H1 (cell line): ENCODE measurements around the gene DIP2C. TPM values are rescaled to one million over a fixed set of nuclear protein-coding genes. Genes with fewer than 3 reads are reported as not detected.

Source experiments
- BCL11A ChIP-seq, 2 experiments: IDR thresholded peaks; one replicate each; pipeline ENCODE4 v1.6.1; 2011; ENCODE audit warnings: low read depth in 2 of 2, low read length in 2 of 2, mild to moderate bottlenecking in 2 of 2
- EGR1 ChIP-seq: IDR thresholded peaks from 2 replicates; pipeline ENCODE4 v1.6.1; 2011; ENCODE audit warnings: low read depth, low read length, borderline replicate concordance
- JUN ChIP-seq: IDR thresholded peaks from 2 replicates; pipeline ENCODE4 v1.6.1; 2011; ENCODE audit warnings: low read depth, mild to moderate bottlenecking, improper control_type of control experiment, low read length
- KDM1A ChIP-seq: fragments of 200-600, 300-600 bp; sonication (generic); IDR thresholded peaks from 2 replicates; pipeline ENCODE4 v1.7.1; 2016; ENCODE audit warnings: mild to moderate bottlenecking, low read length, borderline replicate concordance
- KDM4A ChIP-seq: IDR thresholded peaks from one replicate; pipeline ENCODE4 v1.7.1; 2012; ENCODE audit warnings: low read depth, mild to moderate bottlenecking, moderate library complexity, low read length, inconsistent platforms; ENCODE audit not compliant: severe bottlenecking
- POLR2A ChIP-seq, 2 experiments: IDR thresholded peaks; 1 replicate in 1 of 2; 2 replicates in 1 of 2; pipeline ENCODE4 v1.6.1; 2011; ENCODE audit warnings: low read depth in 2 of 2, low read length in 2 of 2, mild to moderate bottlenecking in 2 of 2; ENCODE audit errors: control extremely low read depth in 1 of 2
- SAP30 ChIP-seq: fragments of 300-600 bp; sonication (generic); IDR thresholded peaks from 2 replicates; pipeline ENCODE4 v1.7.1; 2012; ENCODE audit warnings: low read length, moderate library complexity, mild to moderate bottlenecking, inconsistent platforms; ENCODE audit not compliant: insufficient read depth, insufficient replicate concordance
- SP4 ChIP-seq: IDR thresholded peaks from 2 replicates; pipeline ENCODE4 v1.6.1; 2012; ENCODE audit warnings: low read length, inconsistent platforms
- SUZ12 ChIP-seq: fragments of 200-600 bp; sonication (generic); IDR thresholded peaks from 2 replicates; pipeline ENCODE4 v1.6.1; 2012; ENCODE audit warnings: mild to moderate bottlenecking, inconsistent platforms, low read length, moderate library complexity, mixed read lengths
- ZNF274 ChIP-seq: IDR thresholded peaks from 2 replicates; pipeline ENCODE4 v1.7.0; 2012; ENCODE audit warnings: low read length, borderline replicate concordance; ENCODE audit errors: extremely low read depth
- polyA plus RNA-seq, 7 experiments: library from polyadenylated mRNA; depleted of rRNA in 3 of 7; stranded (reverse) in 5 of 7; unstranded in 2 of 7; fragments of >200 nt in 5 of 7; fragments of 200-250 nt in 2 of 7; gene quantifications; 1 replicate in 5 of 7; 2 replicates in 1 of 7; 4 replicates in 1 of 7; pipeline versions ENCODE4 v1.2.1 to v1.2.3, GENCODE V29; 2011 to 2013; ENCODE audit warnings: missing spikeins in 2 of 7, mixed read lengths in 2 of 7
- total RNA-seq: library from RNA; stranded (reverse); fragmentation: NEBNext Ultra II Directional; extraction: Animal tissue kit (Norgen Biotek cat#: 25700); gene quantifications from 2 replicates; pipeline ENCODE4 v1.2.1, GENCODE V29; 2021
- TF ChIP-seq, protein P1 (sequence below): fragments of 300-600 bp; sonication (generic); IDR thresholded peaks from 2 replicates; pipeline ENCODE4 v1.7.1; 2012; ENCODE audit warnings: low read length, moderate library complexity, mild to moderate bottlenecking, inconsistent platforms; ENCODE audit not compliant: insufficient replicate concordance

Gene DIP2C
- total and polyA plus RNA-seq, 2 of the 8 experiments (the other 6 are each of a cell fraction or from before 2014, with no cell fraction given): 3.8 to 9.3 TPM

DNA sequence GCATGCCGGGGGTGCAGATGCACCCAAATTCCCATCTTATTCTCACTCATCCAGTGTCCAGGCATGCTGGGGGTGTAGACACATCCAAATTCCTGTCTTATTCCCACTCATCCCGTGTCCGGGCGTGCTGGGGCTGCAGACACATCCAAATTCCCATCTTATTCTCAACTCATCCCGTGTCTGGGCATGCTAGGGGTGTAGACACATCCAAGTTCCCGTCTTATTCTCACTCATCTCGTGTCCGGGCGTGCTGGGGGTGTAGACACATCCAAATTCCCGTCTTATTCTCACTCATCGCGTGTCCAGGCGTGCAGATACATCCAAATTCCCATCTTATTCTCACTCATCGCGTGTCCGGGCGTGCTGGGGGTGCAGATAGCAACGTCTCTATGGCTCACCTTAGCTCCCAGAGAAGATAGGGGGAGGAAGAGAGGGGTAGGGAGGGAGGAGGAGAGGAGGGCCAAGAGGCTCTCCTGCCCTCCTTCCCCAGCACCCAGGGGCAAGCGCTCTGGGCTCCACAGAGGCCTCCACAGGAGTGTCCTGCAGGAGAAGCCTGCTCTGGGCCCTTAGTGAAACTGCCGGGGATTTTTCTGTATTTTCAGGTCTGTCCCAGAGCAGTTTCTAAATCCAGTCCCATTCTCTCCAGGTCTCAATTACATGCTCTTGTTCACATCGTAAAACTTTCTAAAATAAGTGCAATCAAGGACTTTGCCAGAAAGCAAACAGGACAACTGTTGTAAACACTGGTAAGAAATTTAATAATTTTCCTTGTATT lies 210.8 kb downstream of the DIP2C start (continued):
- TF ChIP-seq, protein P1, sequence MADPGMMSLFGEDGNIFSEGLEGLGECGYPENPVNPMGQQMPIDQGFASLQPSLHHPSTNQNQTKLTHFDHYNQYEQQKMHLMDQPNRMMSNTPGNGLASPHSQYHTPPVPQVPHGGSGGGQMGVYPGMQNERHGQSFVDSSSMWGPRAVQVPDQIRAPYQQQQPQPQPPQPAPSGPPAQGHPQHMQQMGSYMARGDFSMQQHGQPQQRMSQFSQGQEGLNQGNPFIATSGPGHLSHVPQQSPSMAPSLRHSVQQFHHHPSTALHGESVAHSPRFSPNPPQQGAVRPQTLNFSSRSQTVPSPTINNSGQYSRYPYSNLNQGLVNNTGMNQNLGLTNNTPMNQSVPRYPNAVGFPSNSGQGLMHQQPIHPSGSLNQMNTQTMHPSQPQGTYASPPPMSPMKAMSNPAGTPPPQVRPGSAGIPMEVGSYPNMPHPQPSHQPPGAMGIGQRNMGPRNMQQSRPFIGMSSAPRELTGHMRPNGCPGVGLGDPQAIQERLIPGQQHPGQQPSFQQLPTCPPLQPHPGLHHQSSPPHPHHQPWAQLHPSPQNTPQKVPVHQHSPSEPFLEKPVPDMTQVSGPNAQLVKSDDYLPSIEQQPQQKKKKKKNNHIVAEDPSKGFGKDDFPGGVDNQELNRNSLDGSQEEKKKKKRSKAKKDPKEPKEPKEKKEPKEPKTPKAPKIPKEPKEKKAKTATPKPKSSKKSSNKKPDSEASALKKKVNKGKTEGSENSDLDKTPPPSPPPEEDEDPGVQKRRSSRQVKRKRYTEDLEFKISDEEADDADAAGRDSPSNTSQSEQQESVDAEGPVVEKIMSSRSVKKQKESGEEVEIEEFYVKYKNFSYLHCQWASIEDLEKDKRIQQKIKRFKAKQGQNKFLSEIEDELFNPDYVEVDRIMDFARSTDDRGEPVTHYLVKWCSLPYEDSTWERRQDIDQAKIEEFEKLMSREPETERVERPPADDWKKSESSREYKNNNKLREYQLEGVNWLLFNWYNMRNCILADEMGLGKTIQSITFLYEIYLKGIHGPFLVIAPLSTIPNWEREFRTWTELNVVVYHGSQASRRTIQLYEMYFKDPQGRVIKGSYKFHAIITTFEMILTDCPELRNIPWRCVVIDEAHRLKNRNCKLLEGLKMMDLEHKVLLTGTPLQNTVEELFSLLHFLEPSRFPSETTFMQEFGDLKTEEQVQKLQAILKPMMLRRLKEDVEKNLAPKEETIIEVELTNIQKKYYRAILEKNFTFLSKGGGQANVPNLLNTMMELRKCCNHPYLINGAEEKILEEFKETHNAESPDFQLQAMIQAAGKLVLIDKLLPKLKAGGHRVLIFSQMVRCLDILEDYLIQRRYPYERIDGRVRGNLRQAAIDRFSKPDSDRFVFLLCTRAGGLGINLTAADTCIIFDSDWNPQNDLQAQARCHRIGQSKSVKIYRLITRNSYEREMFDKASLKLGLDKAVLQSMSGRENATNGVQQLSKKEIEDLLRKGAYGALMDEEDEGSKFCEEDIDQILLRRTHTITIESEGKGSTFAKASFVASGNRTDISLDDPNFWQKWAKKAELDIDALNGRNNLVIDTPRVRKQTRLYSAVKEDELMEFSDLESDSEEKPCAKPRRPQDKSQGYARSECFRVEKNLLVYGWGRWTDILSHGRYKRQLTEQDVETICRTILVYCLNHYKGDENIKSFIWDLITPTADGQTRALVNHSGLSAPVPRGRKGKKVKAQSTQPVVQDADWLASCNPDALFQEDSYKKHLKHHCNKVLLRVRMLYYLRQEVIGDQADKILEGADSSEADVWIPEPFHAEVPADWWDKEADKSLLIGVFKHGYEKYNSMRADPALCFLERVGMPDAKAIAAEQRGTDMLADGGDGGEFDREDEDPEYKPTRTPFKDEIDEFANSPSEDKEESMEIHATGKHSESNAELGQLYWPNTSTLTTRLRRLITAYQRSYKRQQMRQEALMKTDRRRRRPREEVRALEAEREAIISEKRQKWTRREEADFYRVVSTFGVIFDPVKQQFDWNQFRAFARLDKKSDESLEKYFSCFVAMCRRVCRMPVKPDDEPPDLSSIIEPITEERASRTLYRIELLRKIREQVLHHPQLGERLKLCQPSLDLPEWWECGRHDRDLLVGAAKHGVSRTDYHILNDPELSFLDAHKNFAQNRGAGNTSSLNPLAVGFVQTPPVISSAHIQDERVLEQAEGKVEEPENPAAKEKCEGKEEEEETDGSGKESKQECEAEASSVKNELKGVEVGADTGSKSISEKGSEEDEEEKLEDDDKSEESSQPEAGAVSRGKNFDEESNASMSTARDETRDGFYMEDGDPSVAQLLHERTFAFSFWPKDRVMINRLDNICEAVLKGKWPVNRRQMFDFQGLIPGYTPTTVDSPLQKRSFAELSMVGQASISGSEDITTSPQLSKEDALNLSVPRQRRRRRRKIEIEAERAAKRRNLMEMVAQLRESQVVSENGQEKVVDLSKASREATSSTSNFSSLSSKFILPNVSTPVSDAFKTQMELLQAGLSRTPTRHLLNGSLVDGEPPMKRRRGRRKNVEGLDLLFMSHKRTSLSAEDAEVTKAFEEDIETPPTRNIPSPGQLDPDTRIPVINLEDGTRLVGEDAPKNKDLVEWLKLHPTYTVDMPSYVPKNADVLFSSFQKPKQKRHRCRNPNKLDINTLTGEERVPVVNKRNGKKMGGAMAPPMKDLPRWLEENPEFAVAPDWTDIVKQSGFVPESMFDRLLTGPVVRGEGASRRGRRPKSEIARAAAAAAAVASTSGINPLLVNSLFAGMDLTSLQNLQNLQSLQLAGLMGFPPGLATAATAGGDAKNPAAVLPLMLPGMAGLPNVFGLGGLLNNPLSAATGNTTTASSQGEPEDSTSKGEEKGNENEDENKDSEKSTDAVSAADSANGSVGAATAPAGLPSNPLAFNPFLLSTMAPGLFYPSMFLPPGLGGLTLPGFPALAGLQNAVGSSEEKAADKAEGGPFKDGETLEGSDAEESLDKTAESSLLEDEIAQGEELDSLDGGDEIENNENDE: no peak
- TF ChIP-seq BCL11A (IDR thresholded peaks at IDR 0.05; ENCODE audit: low read depth in 2 of 2, low read length in 2 of 2) (no peak), JUN (no peak), KDM1A (no peak), SAP30 (no peak), ZNF274 (no peak), POLR2A (IDR thresholded peaks at IDR 0.05; ENCODE audit: control extremely low read depth in 1 of 2, low read depth in 2 of 2, low read length in 2 of 2) (no peak), SP4 (no peak), KDM4A (no peak), SUZ12 (no peak), EGR1 (no peak)
